Measurements from ENCODE around the gene CDH5.

The CDH5 gene

GRCh38 chr16:66395806-66396555 lies 29.5 kb downstream of the CDH5 start:
- DNase-seq: no peak

GRCh38 chr16:66397736-66398433 lies 31.4 kb downstream of the CDH5 start:
- DNase-seq: no peak

- no peak for DNase-seq
Measured at GRCh38 chr16:66399031-66399430, 32.5 kb downstream of the CDH5 start.

- DNase-seq: no peak
Measured at GRCh38 chr16:66399930-66400329, 33.4 kb downstream of the CDH5 start.

GRCh38 chr16:66400503-66401380 lies 34.3 kb downstream of the CDH5 start:
- no peak for DNase-seq

GRCh38 chr16:66401610-66402009 lies 35.1 kb downstream of the CDH5 start:
- DNase-seq: no peak

GRCh38 chr16:66402166-66402565 lies 35.7 kb downstream of the CDH5 start:
- no peak for DNase-seq

- DNase-seq: no peak
Measured at GRCh38 chr16:66402591-66403230, 36.2 kb downstream of the CDH5 start.

- no peak for DNase-seq
Measured at GRCh38 chr16:66403531-66404145, 37.1 kb downstream of the CDH5 start.

- no peak for DNase-seq
Measured at GRCh38 chr16:66405057-66405783, 38.7 kb downstream of the CDH5 start.

- DNase-seq: peak; percentile 93
Measured at GRCh38 chr16:66406534-66407221, 40.2 kb downstream of the CDH5 start.

GRCh38 chr16:66408163-66409048 lies 41.9 kb downstream of the CDH5 start:
- DNase-seq: peak; percentile 56

- DNase-seq: no peak
Measured at GRCh38 chr16:66409156-66409555, 42.7 kb downstream of the CDH5 start.

GRCh38 chr16:66412182-66412581 lies 45.7 kb downstream of the CDH5 start:
- DNase-seq: no peak

GRCh38 chr16:66414891-66415290 lies 48.4 kb downstream of the CDH5 start:
- no peak for DNase-seq

GRCh38 chr16:66416136-66416535 lies 49.6 kb downstream of the CDH5 start:
- DNase-seq: no peak

GRCh38 chr16:66416939-66417700 lies 50.6 kb downstream of the CDH5 start:
- DNase-seq: no peak

- DNase-seq: no peak
Measured at GRCh38 chr16:66418165-66418962, 51.9 kb downstream of the CDH5 start.
